Gastrocnemius medialis (tissue), 4 donors: ENCODE results near the gene LAMB2.

Experiments used
- CTCF ChIP-seq, 5 experiments: fragments of 450-650 bp in 3 of 5; fragments of 200-600 bp in 2 of 5; sonication (generic) in 2 of 5; IDR thresholded peaks in 4 of 5; conservative IDR thresholded peaks in 1 of 5; 1 replicate in 4 of 5; 2 replicates in 1 of 5; pipeline ENCODE4 v1.5.1; 2016 to 2019; ENCODE audit warnings: antibody characterized with exemption in 5 of 5, mild to moderate bottlenecking in 3 of 5, moderate library complexity in 3 of 5
- POLR2A ChIP-seq, 2 donors: fragments of 450-650 bp; IDR thresholded peaks; one replicate each; pipeline ENCODE4 v1.6.1; 2017; ENCODE audit warnings: antibody characterized with exemption in 2 of 2, mild to moderate bottlenecking in 2 of 2, moderate library complexity in 2 of 2

- TF ChIP-seq CTCF (IDR thresholded peaks at IDR 0.05 in 4 of 5, conservative IDR thresholded peaks at IDR 0.05 in 1 of 5) (no peak), POLR2A (IDR thresholded peaks at IDR 0.05) (no peak)
These were observed 30.8 kb upstream of the LAMB2 start for GRCh38 chr3:49163609-49164008.
